Stimulated activated CD8-positive, alpha-beta memory T cell treated with anti-CD3 and anti-CD28 coated beads, Interleukin-2, amount 100 ng/mL, for 48 hours (primary cell): ENCODE measurements around the gene PFN1.
"Not testable (repeated sequence)": the region's sequence is repeated elsewhere in the genome, so short reads cannot be mapped to it uniquely, and the experiment has no call there.

Experiments used
- DNase-seq, 2 donors: peaks; one replicate each; pipeline ENCODE4 v3.0.0-alpha.2; 2020; ENCODE audit warnings: low read depth in 2 of 2

Gene PFN1

DNA sequence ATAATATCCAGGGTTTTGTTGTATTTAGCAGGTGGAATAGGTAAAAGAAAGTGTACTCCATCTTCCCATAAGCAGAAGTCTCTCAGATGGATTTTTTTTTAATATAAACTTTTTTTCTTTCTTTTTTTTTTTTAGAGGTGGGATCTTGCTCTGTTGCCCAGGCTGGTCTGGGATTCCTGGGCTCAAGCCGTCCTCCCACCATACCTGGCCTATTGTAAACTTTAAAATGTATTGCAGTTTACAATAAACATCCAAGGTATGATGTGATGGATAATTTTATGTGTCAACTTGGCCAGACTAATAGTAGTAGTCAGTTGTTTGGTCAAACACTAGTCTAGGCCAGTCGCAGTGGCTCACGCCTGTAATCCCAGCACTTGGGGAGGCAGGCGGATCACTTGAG is 27.0 kb downstream of the PFN1 start:
- DNase-seq = no peak

- no peak for DNase-seq
Measured at GRCh38 chr17:4920351-4921048, 27.8 kb downstream of the PFN1 start.

DNA sequence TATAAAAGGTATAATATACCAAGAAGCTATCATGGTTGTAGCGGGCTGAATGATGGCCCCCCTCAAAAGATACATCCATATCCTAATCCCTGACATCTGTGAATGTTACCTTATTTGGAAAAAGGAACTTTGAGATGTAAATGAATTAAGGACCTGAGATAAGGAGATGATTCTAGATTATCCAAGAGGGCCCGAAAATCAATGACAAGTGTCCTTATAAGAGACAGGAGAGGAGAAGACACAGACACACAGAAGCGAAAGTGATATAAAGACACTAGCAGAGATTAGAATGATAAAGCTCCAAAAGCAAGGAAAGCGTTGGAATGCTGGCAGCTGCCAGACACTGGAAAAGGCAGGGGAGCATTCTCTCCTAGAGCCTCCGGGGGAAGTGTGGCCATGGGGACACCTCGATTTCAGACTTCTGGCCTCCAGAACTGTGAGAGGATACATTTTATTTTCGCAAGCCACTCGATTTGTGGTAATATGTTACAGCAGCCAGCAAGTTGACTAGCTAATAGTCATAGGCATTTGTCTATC is 28.8 kb downstream of the PFN1 start:
- DNase-seq = no peak

GRCh38 chr17:4914551-4914950 is 33.8 kb downstream of the PFN1 start:
- not testable (repeated sequence) for DNase-seq

GRCh38 chr17:4913994-4914393 is 34.3 kb downstream of the PFN1 start:
- no peak for DNase-seq

DNA sequence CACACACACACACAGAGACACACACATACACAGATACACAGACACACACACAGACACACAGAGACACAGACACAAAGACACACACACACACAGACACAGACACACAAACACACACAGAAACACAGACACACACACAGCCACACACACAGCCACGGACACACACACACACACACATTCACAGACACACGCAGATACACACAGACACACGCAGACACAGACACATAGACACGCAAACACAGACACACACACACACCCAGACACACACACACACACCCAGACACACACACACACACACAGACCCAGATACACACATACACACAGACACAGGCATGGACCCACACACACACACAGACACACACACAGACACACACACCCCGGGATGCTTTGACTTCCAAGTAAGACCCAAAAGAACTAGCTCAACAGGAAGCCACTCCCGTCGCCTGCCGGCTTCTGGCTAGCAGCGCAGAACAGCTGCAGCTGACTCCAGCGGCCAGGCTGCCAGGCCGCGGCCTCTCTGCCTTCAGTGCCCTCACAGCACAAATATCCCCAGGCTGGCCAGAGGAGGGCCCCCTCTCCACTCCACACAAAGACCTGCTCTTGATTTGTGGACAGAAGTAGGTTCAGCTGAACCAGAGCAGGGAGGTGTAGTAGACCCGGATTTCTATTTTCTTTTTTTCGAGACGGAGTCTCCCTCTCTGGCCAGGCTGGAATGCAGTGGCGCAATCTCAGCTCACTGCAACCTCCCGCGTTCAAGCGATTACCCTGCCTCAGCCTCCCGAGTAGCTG is 39.4 kb downstream of the PFN1 start:
- DNase-seq = peak; percentile 52 to 62

DNA sequence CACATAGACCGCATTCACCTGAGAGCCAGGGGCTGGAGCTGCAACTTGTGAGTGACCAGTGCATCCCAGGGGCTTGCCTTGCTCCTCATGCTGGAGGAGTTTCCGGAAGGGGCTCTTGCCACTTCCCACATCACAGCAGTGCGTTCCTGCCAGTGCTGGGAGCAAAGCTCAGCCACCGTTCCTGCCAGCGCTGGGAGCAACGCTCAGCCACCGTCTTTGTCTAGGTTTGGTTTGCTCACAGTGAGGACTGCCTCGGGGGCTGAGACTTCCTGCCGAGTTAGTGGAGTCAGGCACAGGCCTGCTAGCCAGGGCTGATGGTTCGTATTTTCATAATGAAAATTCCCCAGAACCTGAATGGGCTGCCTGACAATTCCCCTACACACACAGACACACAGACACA is 40.0 kb downstream of the PFN1 start:
- DNase-seq = no peak

DNA sequence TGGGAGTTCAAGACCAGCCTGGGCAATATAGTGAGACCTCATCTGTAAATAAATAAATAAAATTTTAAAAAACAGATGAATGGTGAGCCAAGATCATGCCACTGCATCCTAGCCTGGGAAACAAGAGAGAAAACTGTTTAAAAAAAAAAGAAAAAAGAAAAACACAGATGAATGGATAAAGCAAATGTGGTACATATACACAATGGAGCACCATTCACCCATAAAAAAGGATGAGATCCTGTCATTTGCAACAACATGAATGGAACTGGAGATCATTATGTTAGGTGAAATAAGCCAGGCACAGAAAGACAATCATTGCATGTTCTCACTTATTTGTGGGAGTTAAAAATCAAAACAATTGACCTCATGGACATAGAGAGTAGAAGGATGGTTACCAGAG is 41.7 kb downstream of the PFN1 start:
- not testable (repeated sequence) for DNase-seq

DNA sequence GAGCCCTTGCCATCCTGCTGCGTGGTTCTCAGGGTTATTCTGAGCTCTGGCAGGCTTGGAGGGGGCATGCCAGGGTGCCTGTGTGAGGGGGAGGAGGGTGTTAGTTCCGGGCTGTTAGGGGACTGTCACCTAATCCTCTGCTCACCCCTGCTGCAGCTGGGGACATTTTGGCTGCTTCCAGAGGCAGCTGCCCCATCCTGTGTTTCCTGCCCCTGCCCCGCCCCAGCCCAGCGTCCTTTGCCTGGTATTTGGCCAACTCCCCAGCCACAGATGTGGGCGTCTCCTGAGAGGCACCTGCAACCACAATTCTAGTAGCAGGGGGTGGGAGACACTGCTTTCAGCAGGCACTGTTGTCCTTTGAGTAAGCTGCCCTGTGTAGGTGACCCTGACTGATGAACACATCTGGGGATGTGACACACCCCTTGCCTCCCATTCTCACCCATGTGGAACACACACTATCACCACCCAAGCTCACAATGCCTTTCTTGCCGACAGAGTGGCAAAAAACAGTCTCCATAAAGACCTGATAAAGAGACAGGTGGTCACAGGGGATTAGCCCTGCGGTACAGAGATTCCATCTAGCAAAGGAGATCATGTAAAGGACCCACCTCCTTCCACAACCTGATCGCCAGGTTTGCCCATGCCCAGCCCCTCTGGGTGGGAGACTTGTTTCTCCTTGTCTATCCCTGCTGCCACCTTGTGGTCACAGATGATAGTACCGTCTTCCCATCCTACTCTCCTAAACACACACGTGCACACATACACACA is 45.1 kb downstream of the PFN1 start, which contains the start of gene CHRNE:
CHRNE (minus strand) TSS at position 48 of the 768 bp plus-strand sequence; CDS start at position 13, 35 bp downstream.
- DNase-seq = peak; percentile 49 to 72

GRCh38 chr17:4902540-4902939 is 45.8 kb downstream of the PFN1 start:
- no peak for DNase-seq

- no peak for DNase-seq
Measured at GRCh38 chr17:4901648-4902344, 46.5 kb downstream of the PFN1 start.

- no peak for DNase-seq
Measured at GRCh38 chr17:4901108-4901647, 47.2 kb downstream of the PFN1 start.

- no peak for DNase-seq
Measured at GRCh38 chr17:4900231-4901107, 47.9 kb downstream of the PFN1 start.

- peak; percentile 93 to 96 for DNase-seq
Measured at GRCh38 chr17:4899341-4900230, 48.7 kb downstream of the PFN1 start, which contains the start of gene C17orf107. Gene C17orf107, plus strand, starts transcription at chr17:4899536. Its CDS starts 227 bp downstream, at chr17:4899763.

DNA sequence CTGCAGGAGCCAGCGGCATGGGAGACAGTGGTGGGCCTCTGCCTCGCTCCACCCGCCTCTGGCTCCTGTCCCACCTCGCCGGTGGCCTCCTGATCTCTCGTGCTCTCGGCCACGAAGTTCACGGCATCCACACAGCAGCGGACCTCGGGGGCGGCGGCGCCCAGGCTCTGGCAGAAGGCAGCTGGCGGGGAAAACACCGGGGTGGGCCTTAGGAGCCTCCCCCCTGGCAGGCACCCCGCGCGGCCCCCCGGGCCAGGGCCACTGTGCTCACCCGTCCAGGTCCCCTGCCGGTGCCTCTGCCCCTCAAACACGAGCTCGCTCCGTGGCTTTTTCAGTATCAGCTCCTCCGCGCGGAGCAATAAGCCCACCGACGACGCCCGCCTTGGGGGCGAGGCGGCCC is 49.4 kb downstream of the PFN1 start:
- no peak for DNase-seq

- no peak for DNase-seq
Measured at GRCh38 chr17:4898351-4898750, 50.0 kb downstream of the PFN1 start.

- DNase-seq = no peak
Measured at GRCh38 chr17:4897785-4898184, 50.5 kb downstream of the PFN1 start.

DNA sequence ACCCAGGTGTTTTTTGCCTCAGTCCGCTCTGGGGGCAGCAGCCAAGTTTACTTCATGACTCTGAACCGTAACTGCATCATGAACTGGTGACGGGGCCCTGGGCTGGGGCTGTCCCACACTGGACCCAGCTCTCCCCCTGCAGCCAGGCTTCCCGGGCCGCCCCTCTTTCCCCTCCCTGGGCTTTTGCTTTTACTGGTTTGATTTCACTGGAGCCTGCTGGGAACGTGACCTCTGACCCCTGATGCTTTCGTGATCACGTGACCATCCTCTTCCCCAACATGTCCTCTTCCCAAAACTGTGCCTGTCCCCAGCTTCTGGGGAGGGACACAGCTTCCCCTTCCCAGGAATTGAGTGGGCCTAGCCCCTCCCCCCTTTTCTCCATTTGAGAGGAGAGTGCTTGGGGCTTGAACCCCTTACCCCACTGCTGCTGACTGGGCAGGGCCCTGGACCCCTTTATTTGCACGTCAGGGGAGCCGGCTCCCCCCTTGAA is 51.1 kb downstream of the PFN1 start:
- no peak for DNase-seq
